GM12874 (cell line): ENCODE data around the gene CYFIP2.

Experiments
- CTCF ChIP-seq: IDR thresholded peaks from 2 replicates; pipeline ENCODE4 v1.5.1; 2011; ENCODE audit warnings: low read depth, mild to moderate bottlenecking, control low read depth, low read length, moderate library complexity; ENCODE audit not compliant: insufficient read depth

CYFIP2 gene

DNA sequence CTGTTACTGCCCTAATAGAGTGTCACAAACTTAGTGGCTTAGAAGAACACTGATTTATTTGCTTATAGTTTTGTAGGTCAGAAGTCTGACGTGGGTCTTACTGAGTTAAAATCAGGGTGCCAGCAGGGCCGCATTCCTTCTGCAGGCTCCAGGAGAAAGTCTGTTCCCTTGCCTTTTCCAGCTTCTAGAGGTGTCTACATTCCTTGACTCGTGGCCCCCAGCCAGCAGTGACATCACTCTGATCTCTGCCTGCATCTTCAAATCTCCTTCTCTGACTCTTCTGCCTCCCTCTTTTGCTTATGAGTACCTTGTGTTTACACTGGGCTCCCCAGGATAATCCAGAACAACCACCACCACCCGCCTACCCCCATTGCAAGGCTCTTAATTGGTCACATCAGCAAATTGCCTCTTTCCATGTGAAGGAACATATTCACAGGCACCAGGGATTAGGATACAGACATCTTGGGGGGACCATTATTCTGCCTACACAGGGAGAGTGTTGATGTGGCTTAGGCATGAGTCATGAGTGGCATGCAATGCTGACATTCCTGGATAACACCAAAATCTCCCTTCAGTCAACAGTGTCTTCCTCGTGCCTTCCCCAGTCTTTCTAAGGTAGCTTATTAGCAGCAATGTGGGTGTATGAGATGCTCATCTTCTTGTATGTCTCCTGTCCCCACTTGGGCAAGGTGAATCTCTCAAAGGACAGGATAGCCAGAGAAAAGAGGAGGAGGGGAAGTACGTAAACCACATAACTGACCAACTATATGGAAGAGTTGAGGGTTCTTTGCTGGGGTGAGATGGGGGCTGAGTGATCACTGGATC is 24.4 kb downstream of the CYFIP2 start:
- TF ChIP-seq CTCF: no peak

DNA sequence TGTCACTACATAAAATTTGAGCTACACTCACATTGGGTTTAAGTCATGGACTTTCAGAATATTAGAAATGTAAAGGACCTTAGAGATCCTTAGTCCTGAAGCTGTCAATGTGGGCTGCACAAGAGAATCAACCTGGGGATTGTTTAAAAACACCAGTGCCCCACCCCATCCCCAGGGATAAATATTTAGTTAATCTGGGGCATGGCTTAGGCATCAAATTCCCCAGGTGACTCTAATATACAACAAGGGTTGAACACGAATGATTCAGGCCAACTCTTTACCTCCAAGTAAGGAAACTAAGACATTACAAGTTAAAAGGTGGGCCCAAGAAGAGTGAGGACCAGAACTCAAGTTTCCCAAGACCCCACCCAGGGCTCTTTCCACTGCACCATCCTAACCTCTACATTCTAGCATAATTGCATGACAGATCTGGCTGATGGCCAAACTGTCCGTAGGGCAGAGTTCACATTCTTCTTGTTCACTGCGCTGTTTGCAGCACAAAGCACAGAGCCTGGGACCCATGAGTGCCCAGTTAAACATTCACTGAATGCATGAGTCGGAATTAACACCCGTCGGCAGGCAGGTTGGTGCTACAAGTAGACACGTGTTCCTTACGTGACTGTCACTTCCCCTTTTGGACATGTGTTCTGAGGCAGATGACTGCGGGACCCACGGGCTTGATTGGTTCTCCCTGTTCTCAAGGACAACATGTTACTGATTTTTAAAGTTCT is 25.2 kb downstream of the CYFIP2 start:
- no peak for TF ChIP-seq CTCF

- TF ChIP-seq CTCF: no peak
These were observed 26.7 kb downstream of the CYFIP2 start for GRCh38 chr5:157292599-157292998.

DNA sequence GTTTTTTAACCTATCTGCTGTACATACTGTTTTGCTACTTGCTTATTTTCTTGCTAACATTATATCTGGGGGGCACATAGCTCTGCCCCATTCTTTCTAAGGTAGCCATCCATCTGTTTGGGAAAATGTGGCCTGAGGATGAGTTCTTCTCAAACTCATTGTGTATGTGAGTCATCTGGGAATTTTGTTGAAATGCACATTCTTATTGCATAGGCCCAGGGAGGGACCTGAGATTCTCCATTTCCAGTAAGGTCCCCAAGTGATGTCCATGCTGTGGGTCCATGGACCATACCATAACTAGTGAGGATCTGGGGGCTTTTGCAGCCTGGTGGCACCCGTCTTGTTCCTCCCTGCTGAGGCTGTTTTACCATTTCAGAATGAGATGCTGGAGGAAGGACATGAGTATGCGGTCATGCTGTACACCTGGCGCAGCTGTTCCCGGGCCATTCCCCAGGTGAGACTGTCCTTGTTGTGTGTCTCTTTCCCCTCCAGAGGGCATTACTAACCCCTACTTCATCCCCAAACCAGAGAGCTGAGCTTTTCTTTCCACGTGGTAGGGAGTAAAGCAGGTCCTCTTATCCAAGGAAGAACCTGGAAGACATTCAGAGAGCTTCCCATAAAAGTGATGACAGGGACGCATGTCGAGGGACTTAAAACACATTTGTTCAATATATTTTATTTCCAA is 28.6 kb downstream of the CYFIP2 start:
- no peak for TF ChIP-seq CTCF

- no peak for TF ChIP-seq CTCF
These were observed 29.3 kb downstream of the CYFIP2 start for GRCh38 chr5:157295247-157295646.

DNA sequence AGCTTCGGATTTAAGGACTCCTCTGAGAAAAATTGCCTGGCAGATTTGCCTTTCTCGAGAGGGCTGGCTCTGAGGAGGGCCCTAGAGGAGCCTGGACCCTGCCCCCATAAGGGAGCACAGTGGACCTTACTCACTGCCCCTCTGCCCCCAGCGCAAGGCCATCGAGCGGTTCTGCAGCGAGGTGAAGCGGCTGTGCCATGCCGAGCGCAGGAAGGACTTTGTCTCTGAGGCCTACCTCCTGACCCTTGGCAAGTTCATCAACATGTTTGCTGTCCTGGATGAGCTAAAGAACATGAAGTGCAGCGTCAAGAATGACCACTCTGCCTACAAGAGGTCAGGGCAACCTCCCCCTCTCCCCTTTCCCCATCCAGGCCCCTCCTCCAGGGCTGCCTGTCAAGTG is 34.6 kb downstream of the CYFIP2 start:
- no peak for TF ChIP-seq CTCF

DNA sequence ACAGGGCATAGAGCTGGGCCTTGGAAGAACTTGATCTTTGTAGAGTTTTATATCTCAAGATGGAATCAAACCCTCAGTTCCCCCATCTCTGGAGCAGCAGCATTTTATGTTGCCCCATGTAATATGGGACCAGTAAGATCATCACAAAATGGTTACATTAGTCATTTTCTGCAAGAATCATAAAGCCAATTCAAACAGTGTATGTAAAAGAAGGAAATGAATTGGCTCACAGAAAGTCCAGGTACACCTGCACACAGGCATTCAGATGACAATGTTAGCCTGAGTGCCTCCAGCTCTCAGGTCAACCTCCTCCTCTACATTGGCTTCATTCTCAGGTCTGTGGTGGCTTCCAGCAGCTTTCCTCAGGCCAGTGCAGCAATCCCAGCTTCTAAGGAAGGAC is 35.1 kb downstream of the CYFIP2 start:
- TF ChIP-seq CTCF: no peak
